ENCODE results near the gene VGLL2. TPM values are rescaled to one million over a fixed set of nuclear protein-coding genes. Genes with fewer than 3 reads are reported as not detected.

VGLL2 gene
- total RNA-seq, 4 donors from 2014 or later = not detected

- no peak for TF ChIP-seq CTCF (IDR thresholded peaks at IDR 0.05)
- TF ChIP-seq POLR2A (IDR thresholded peaks at IDR 0.05) = no peak
- Histone ChIP-seq H3K4me1 (peaks cover 0 to 5% of the 10 kb centered on the region in 2 donors), H3K27me3 (peaks cover 0 to 63% of the 10 kb centered on the region in 2 donors), H3K4me3 (peak overlapping the region in 1 of 2 donors; percentile 22), H3K36me3 (no peaks in the 10 kb centered on the region), H3K9me3 (no peaks in the 10 kb centered on the region), H3K27ac (no peak overlapping the region)
- DNase-seq = no peak
- intact Hi-C loops (cut with DNase I; ENCODE audit: low total_unique reads) = no loop called here
Observed at GRCh38 chr6:117264369-117264691, 1.0 kb upstream of the VGLL2 start.

GRCh38 chr6:117264692-117265409, 507 bp upstream of the VGLL2 start:
- no peak for DNase-seq
- Histone ChIP-seq H3K4me1 (peaks cover 0 to 5% of the 10 kb centered on the region in 2 donors), H3K4me3 (peak overlapping the region; percentile 5 to 22), H3K9me3 (no peaks in the 10 kb centered on the region), H3K27me3 (peaks cover 0 to 69% of the 10 kb centered on the region in 2 donors), H3K27ac (no peak overlapping the region), H3K36me3 (no peaks in the 10 kb centered on the region)
- intact Hi-C loops (cut with DNase I; ENCODE audit: low total_unique reads) = no loop called here
- TF ChIP-seq POLR2A (IDR thresholded peaks at IDR 0.05) (no peak), CTCF (IDR thresholded peaks at IDR 0.05) (no peak)

- H3K9me3 ChIP-seq = no peaks in the 10 kb centered on the region
- H3K27ac ChIP-seq = no peak overlapping the region
- no peaks in the 10 kb centered on the region for H3K36me3 ChIP-seq
- H3K4me3 ChIP-seq = peak overlapping the region; percentile 5 to 22
- peaks cover 0 to 73% of the 10 kb centered on the region in 2 donors for H3K27me3 ChIP-seq
- TF ChIP-seq CTCF (IDR thresholded peaks at IDR 0.05) (no peak), POLR2A (IDR thresholded peaks at IDR 0.05) (no peak)
- peaks cover 0 to 5% of the 10 kb centered on the region in 2 donors for H3K4me1 ChIP-seq
- DNase-seq = no peak
- intact Hi-C loops (cut with DNase I; ENCODE audit: low total_unique reads) = no loop called here
Observed at GRCh38 chr6:117266257-117267053, 1.1 kb downstream of the VGLL2 start.

- Histone ChIP-seq H3K27ac (no peak overlapping the region), H3K4me3 (no peak overlapping the region), H3K4me1 (peaks cover 0 to 5% of the 10 kb centered on the region in 2 donors), H3K9me3 (no peaks in the 10 kb centered on the region), H3K36me3 (no peaks in the 10 kb centered on the region), H3K27me3 (peaks cover 0 to 72% of the 10 kb centered on the region in 2 donors)
- intact Hi-C loops (cut with DNase I; ENCODE audit: low total_unique reads) = no loop called here
- no peak for TF ChIP-seq CTCF (IDR thresholded peaks at IDR 0.05)
- TF ChIP-seq POLR2A (IDR thresholded peaks at IDR 0.05) = no peak
- no peak for DNase-seq
Observed at GRCh38 chr6:117267054-117267347, 1.6 kb downstream of the VGLL2 start.

Measured in uterus (tissue), 4 donors.